Endothelial cell of umbilical vein (primary cell): ENCODE data around the gene PNPLA7. TPM values are rescaled to one million over a fixed set of nuclear protein-coding genes. Genes with fewer than 3 reads are reported as not detected.

Experiments used
- BruUV-seq: library from RNA; stranded (reverse); fragments of 400-500 nt; replicated peaks from 2 replicates; lab custom pipeline; 2021; lab: Mats Ljungman, UMichigan
- CTCF ChIA-PET: fragments of 300-600, 350-600 bp; sonication (Branson Sonifier 250); formaldehyde crosslinking; loops from one replicate; lab custom pipeline; 2021; ENCODE audit warnings: antibody characterized with exemption, inconsistent platforms; lab: Charles Lee
- POLR2A ChIA-PET: fragments of 300-600, 350-600 bp; sonication (Branson Sonifier 250); formaldehyde crosslinking; loops from one replicate; lab custom pipeline; 2021; ENCODE audit warnings: antibody characterized with exemption, inconsistent platforms; lab: Charles Lee
- DNase-seq: peaks from one replicate; pipeline ENCODE4 v3.0.0-alpha.2; 2011; ENCODE audit warnings: low read depth, low spot score
- FAIRE-seq: peaks from 2 replicates; lab custom pipeline; 2011; peaks lifted over from hg19 to GRCh38; lab: Jason Lieb, UNC
- H2AFZ ChIP-seq: 2 replicates; pipeline ENCODE4 v1.6.0; 2012; ENCODE audit warnings: low read depth, low read length, control low read depth, inconsistent platforms
- H3K27ac ChIP-seq: 2 replicates; pipeline ENCODE4 v1.5.1; 2011; ENCODE audit warnings: low read depth, mild to moderate bottlenecking, control low read depth, low read length, moderate library complexity; ENCODE audit not compliant: insufficient read depth
- H3K27me3 ChIP-seq, 2 experiments: 2 replicates each; pipeline versions ENCODE4 v1.6.0 to v1.6.1; 2011; ENCODE audit warnings: low read length in 2 of 2, mixed read lengths in 1 of 2; ENCODE audit not compliant: control insufficient read depth in 2 of 2, insufficient read depth in 2 of 2
- H3K36me3 ChIP-seq, 2 experiments: 2 replicates in 1 of 2; 3 replicates in 1 of 2; pipeline ENCODE4 v1.5.1; 2011; ENCODE audit warnings: low read length in 2 of 2, mild to moderate bottlenecking in 1 of 2, moderate library complexity in 1 of 2; ENCODE audit not compliant: control insufficient read depth in 2 of 2, insufficient read depth in 2 of 2; ENCODE audit errors: extremely low read depth in 1 of 2
- H3K4me1 ChIP-seq: 3 replicates; pipeline ENCODE4 v1.5.1; 2011; ENCODE audit warnings: mild to moderate bottlenecking, low read length; ENCODE audit not compliant: control insufficient read depth, insufficient read depth; ENCODE audit errors: extremely low read depth
- H3K4me2 ChIP-seq: 2 replicates; pipeline ENCODE4 v1.6.1; 2011; ENCODE audit warnings: low read length, control low read depth, mixed read lengths; ENCODE audit not compliant: insufficient read depth
- H3K4me3 ChIP-seq, 3 experiments: fragments of 200-600 bp in 1 of 3; sonication (generic), shearing (Covaris generic) in 1 of 3; replicated peaks in 1 of 3; 2 replicates each; pipeline ENCODE4 v1.5.1; 2011 to 2016; ENCODE audit warnings: control low read depth in 3 of 3, low read length in 3 of 3, mild to moderate bottlenecking in 2 of 3, inconsistent platforms in 1 of 3, low read depth in 1 of 3, moderate library complexity in 1 of 3; ENCODE audit not compliant: insufficient read depth in 1 of 3
- H3K79me2 ChIP-seq: 2 replicates; pipeline ENCODE4 v1.6.0; 2012; ENCODE audit warnings: low read length, inconsistent platforms; ENCODE audit not compliant: control insufficient read depth, insufficient read depth
- H3K9ac ChIP-seq: replicated peaks from 2 replicates; pipeline ENCODE3; 2011; ENCODE audit warnings: low read length, control low read depth; ENCODE audit not compliant: insufficient read depth; ENCODE audit errors: extremely low read depth
- H3K9me1 ChIP-seq: replicated peaks from 3 replicates; pipeline ENCODE4 v1.6.0; 2011; ENCODE audit warnings: mild to moderate bottlenecking, low read length; ENCODE audit not compliant: control insufficient read depth, insufficient read depth; ENCODE audit errors: extremely low read depth
- H3K9me3 ChIP-seq: replicated peaks from 2 replicates; pipeline ENCODE4 v1.5.1; 2012; ENCODE audit warnings: low read length, inconsistent platforms; ENCODE audit not compliant: control insufficient read depth, insufficient read depth
- H4K20me1 ChIP-seq: replicated peaks from 2 replicates; pipeline ENCODE3; 2011; ENCODE audit warnings: mild to moderate bottlenecking, low read length; ENCODE audit not compliant: control insufficient read depth, insufficient read depth; ENCODE audit errors: extremely low read depth
- EZH2 ChIP-seq: IDR thresholded peaks from 2 replicates; pipeline ENCODE4 v1.6.1; 2012; ENCODE audit warnings: borderline replicate concordance, low read depth, mild to moderate bottlenecking, moderate library complexity, low read length, inconsistent platforms; ENCODE audit not compliant: severe bottlenecking
- FOS ChIP-seq: IDR thresholded peaks from 2 replicates; pipeline ENCODE4 v1.6.1; 2011; ENCODE audit warnings: mild to moderate bottlenecking, low read length, moderate library complexity, borderline replicate concordance; ENCODE audit not compliant: insufficient read depth
- GATA2 ChIP-seq: IDR thresholded peaks from 2 replicates; pipeline ENCODE4 v1.7.0; 2011; ENCODE audit warnings: low read depth, mild to moderate bottlenecking, moderate library complexity, mixed read lengths, low read length; ENCODE audit not compliant: insufficient read length, insufficient read depth
- JUN ChIP-seq: IDR thresholded peaks from 2 replicates; pipeline ENCODE4 v1.6.1; 2011; ENCODE audit warnings: borderline replicate concordance, low read depth; ENCODE audit not compliant: insufficient read length, insufficient read depth
- MYC ChIP-seq: IDR thresholded peaks from one replicate; pipeline ENCODE4 v1.6.1; 2011; ENCODE audit warnings: mild to moderate bottlenecking, low read depth, low read length
- POLR2A ChIP-seq: IDR thresholded peaks from 2 replicates; pipeline ENCODE4 v1.6.1; 2012; ENCODE audit warnings: low read depth, mild to moderate bottlenecking, control low read depth, low read length
- POLR2AphosphoS5 ChIP-seq: IDR thresholded peaks from 2 replicates; pipeline ENCODE4 v1.6.1; 2012; ENCODE audit warnings: low read depth, mild to moderate bottlenecking, control low read depth, low read length, moderate library complexity; ENCODE audit not compliant: insufficient read depth
- dilution Hi-C: fragments of 300-500 bp; cut with MboI; formaldehyde crosslinking; loops from one replicate; pipeline ENCODE4 v1.15.0; 2019; ENCODE audit warnings: low sequenced_read_pairs; ENCODE audit not compliant: extremely low pct_ligation_motif_present
- intact Hi-C: fragments of 100-400 bp; cut with micrococcal nuclease; formaldehyde crosslinking; loops from one replicate; pipeline ENCODE4 v1.10.0; 2022
- polyA plus RNA-seq, 4 experiments: library from polyadenylated mRNA; depleted of rRNA in 3 of 4; stranded (reverse) in 3 of 4; unstranded in 1 of 4; fragments of >200 nt; gene quantifications; 2 replicates each; pipeline versions ENCODE4 v1.2.1 to v1.2.3, GENCODE V29; 2011 to 2012; ENCODE audit warnings: missing spikeins in 1 of 4
- total RNA-seq: library from RNA; stranded (reverse); gene quantifications from 2 replicates; pipeline ENCODE4 v1.2.3, GENCODE V29; 2021
- TF ChIP-seq, protein P1 (sequence below): IDR thresholded peaks from 2 replicates; pipeline ENCODE4 v1.6.1; 2011; ENCODE audit not compliant: insufficient read depth, insufficient read length
- TF ChIP-seq, protein P2 (sequence below), 2 donors: IDR thresholded peaks; 1 replicate in 1 of 2; 2 replicates in 1 of 2; pipeline ENCODE4 v1.5.1; 2011; ENCODE audit warnings: low read length in 2 of 2, mild to moderate bottlenecking in 2 of 2, moderate library complexity in 2 of 2, control low read depth in 1 of 2, inconsistent platforms in 1 of 2, low read depth in 1 of 2; ENCODE audit not compliant: insufficient read depth in 1 of 2; ENCODE audit errors: extremely low read depth in 1 of 2

PNPLA7 gene
- total and polyA plus RNA-seq, 2 donors (not counting 3 experiments of a cell fraction or from before 2014, with no cell fraction given) = 1.0 to 1.9 TPM

DNA sequence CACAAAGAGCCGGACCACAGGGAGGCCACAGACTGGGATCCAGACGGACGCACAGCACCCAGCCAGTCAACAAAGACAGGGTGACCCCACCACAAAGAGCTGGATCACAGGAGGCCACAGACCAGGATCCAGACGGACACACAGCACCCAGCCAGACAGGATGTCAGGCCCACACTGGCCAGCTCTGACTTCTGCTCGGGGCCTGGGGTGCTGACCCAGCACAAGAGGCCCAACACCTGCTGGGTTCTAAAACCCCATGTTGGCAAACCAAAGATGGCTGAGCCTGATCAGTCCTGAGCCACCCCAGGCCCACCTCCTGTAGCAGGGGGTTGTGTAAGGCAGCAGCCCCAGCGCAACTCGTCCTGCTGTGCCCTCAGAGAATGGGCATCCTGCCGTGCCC, 33.8 kb upstream of the PNPLA7 start:
- Histone ChIP-seq H3K9ac (no peak overlapping the region), H3K9me1 (no peaks in the 10 kb centered on the region), H3K27ac (no peak overlapping the region), H2AFZ (no peak overlapping the region), H4K20me1 (no peaks in the 10 kb centered on the region), H3K27me3 (no peaks in the 10 kb centered on the region), H3K79me2 (peaks cover 10% of the 10 kb centered on the region), H3K4me3 (no peak overlapping the region), H3K9me3 (no peaks in the 10 kb centered on the region), H3K36me3 (peaks cover 13 to 47% of the 10 kb centered on the region in 2 experiments), H3K4me2 (no peak overlapping the region), H3K4me1 (peaks cover 6% of the 10 kb centered on the region)
- intact Hi-C loops = no loop called here
- TF ChIP-seq, protein P1, sequence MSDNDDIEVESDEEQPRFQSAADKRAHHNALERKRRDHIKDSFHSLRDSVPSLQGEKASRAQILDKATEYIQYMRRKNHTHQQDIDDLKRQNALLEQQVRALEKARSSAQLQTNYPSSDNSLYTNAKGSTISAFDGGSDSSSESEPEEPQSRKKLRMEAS = no peak
- TF ChIP-seq FOS (no peak), POLR2AphosphoS5 (no peak), EZH2 (no peak), MYC (no peak), GATA2 (no peak), POLR2A (no peak), JUN (no peak)
- TF ChIP-seq, protein P2, sequence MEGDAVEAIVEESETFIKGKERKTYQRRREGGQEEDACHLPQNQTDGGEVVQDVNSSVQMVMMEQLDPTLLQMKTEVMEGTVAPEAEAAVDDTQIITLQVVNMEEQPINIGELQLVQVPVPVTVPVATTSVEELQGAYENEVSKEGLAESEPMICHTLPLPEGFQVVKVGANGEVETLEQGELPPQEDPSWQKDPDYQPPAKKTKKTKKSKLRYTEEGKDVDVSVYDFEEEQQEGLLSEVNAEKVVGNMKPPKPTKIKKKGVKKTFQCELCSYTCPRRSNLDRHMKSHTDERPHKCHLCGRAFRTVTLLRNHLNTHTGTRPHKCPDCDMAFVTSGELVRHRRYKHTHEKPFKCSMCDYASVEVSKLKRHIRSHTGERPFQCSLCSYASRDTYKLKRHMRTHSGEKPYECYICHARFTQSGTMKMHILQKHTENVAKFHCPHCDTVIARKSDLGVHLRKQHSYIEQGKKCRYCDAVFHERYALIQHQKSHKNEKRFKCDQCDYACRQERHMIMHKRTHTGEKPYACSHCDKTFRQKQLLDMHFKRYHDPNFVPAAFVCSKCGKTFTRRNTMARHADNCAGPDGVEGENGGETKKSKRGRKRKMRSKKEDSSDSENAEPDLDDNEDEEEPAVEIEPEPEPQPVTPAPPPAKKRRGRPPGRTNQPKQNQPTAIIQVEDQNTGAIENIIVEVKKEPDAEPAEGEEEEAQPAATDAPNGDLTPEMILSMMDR (IDR thresholded peaks at IDR 0.05; ENCODE audit: extremely low read depth in 1 of 2, insufficient read depth in 1 of 2, low read depth in 1 of 2, low read length in 2 of 2) = no peak
- FAIRE-seq (no peak), DNase-seq (no peak)
- ChIA-PET POLR2A (no interaction called here), CTCF (no interaction called here)
- no TSS peak for BruUV-seq
- dilution Hi-C loops = no loop called here
